SK-N-MC (cell line): Measurements from ENCODE around the gene LDLRAD2.
A peak's percentile ranks its signal among the peaks of the same experiment; 100 is the strongest.
"Not testable (repeated sequence)": the region's sequence is repeated elsewhere in the genome, so short reads cannot be mapped to it uniquely, and the experiment has no call there.

Source experiments
- DNase-seq: peaks from one replicate; pipeline ENCODE4 v3.0.0-alpha.2; 2011; ENCODE audit warnings: low read depth, low spot score
- H3K27ac ChIP-seq: fragments of 200-600 bp; sonication (generic); 2 replicates; pipeline ENCODE4 v1.5.1; 2016; ENCODE audit warnings: mixed run types
- H3K36me3 ChIP-seq: fragments of 200-600 bp; sonication (generic); 2 replicates; pipeline ENCODE4 v1.6.1; 2017; ENCODE audit warnings: antibody characterized with exemption, low read length, mixed read lengths; ENCODE audit not compliant: insufficient read depth
- H3K4me3 ChIP-seq: fragments of 200-600 bp; sonication (generic); 2 replicates; pipeline ENCODE4 v1.5.1; 2016
- H3K9ac ChIP-seq: fragments of 200-600 bp; sonication (generic); 2 replicates; pipeline ENCODE4 v1.8.0; 2017; ENCODE audit warnings: mixed run types, mixed read lengths; ENCODE audit not compliant: insufficient read length
- H3K9me3 ChIP-seq: fragments of 200-600 bp; sonication (generic); 2 replicates; pipeline ENCODE4 v1.6.1; 2017; ENCODE audit warnings: low read depth, mild to moderate bottlenecking, antibody characterized with exemption, low read length, moderate library complexity, mixed read lengths
- EZH2 ChIP-seq: fragments of 200-600 bp; sonication (generic); IDR thresholded peaks from one replicate; pipeline ENCODE4 v1.6.1; 2017; ENCODE audit warnings: antibody characterized with exemption
- FOXP2 ChIP-seq: optimal IDR thresholded peaks from 2 replicates; pipeline ENCODE3; 2011; ENCODE audit warnings: mild to moderate bottlenecking, moderate library complexity; ENCODE audit not compliant: insufficient read depth; ENCODE audit errors: extremely low read length, control extremely low read depth
- POLR2AphosphoS5 ChIP-seq: IDR thresholded peaks from 2 replicates; pipeline ENCODE4 v1.6.1; 2012; ENCODE audit warnings: mild to moderate bottlenecking, low read depth, low read length, borderline replicate concordance

The LDLRAD2 gene, protein sequence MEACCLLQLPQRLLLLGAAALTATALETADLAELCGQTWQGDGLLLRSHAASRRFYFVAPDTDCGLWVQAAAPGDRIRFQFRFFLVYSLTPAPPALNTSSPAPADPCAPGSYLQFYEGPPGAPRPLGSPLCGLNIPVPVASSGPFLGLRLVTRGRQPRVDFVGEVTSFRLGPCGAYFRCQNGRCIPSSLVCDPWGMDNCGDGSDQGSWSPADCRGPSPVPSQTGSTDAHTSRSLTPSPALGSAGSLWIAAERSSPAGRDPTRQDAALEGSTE

DNA sequence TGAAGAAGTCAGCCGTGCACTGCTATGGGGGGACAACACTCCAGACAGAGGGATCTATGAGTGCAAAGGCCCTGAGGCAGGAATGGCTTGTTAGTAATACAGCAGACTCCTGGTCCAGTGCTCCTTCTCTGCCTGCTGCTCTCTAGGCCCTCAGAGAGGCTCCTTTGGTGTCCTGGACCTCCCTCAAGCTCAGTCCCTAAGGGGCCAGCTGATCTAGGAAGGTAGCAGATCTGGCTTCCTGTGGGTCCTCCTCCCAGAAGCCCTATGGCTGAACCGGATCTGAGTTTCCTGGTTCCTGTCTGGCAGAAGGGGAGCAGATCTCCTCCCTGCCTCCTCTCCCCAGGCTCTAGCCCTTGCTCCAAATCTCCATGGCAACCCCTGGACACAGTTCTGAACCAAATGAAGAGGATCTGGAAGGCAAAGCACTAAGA lies at the start of gene LDLRAD2:
Gene LDLRAD2, plus strand, starts transcription at position 391 of the 431 bp plus-strand sequence. CDS start 187 bp downstream, outside the sequence.
- no peak for TF ChIP-seq POLR2AphosphoS5
- TF ChIP-seq EZH2: no peak
- no peak for TF ChIP-seq FOXP2
- no peaks in the 10 kb centered on the region for H3K9me3 ChIP-seq
- no peaks in the 10 kb centered on the region for H3K36me3 ChIP-seq
- no peak within 1 kb of the TSS for H3K9ac ChIP-seq
- H3K4me3 ChIP-seq: no peak within 1 kb of the TSS
- DNase-seq: no peak
- H3K27ac ChIP-seq: no peak within 1 kb of the TSS

DNA sequence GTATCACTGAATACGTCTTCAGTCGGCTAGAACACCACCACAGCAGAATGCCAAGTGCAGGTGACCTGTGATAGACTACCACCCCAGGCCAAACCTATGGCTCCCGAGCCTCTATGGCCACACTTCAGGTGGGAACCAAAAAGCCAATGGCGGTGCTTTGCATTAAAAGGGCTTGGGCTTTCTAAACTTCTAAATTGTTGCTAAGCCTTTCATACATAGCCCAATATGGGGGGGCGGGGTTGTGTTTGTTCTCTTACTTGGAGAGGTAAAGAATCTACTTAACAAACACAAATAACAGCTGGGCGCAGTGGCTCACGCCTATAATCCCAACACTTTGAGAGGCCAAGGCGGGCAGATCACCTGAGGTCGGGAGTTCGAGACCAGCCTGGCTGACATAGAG lies 48.8 kb upstream of the LDLRAD2 start:
- TF ChIP-seq FOXP2 (no peak), POLR2AphosphoS5 (no peak), EZH2 (no peak)
- H3K36me3 ChIP-seq: no peaks in the 10 kb centered on the region
- no peak overlapping the region for H3K9ac ChIP-seq
- no peak for DNase-seq
- H3K4me3 ChIP-seq: no peak overlapping the region
- H3K9me3 ChIP-seq: no peaks in the 10 kb centered on the region
- H3K27ac ChIP-seq: no peak overlapping the region

DNA sequence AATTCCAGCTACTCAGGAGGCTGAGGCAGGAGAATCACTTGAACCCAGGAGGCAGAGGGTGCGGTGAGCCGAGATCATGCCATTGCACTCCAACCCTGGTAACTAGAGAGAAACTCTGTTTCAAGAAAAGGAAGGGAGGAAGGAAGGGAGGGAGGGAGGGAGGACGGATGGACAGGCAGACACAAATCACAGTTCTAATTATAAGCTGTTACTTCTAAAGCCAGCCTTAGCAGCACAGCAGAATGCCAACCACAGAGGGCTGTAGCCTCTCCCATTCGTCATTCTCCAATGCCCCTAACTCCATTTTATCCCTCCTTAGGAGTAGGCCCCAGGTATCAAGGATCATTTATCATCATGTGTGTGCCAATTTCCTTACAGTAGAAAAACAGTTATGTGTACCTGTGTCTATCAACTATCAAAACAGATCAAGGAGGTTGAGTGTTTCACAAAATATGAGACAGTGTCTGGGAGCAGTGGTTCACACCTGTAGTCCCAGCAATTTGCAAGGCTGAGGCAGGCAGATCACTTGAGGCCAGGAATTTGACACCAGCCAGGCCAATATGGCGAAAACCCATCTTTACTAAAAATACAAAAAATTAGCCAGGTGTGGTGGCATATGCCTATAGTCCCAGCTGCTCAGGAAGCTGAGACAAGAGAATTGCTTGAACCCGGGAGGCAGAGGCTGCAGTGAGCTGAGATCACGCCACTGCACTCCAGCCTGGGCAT lies 48.2 kb upstream of the LDLRAD2 start:
- H3K36me3 ChIP-seq: no peaks in the 10 kb centered on the region

DNA sequence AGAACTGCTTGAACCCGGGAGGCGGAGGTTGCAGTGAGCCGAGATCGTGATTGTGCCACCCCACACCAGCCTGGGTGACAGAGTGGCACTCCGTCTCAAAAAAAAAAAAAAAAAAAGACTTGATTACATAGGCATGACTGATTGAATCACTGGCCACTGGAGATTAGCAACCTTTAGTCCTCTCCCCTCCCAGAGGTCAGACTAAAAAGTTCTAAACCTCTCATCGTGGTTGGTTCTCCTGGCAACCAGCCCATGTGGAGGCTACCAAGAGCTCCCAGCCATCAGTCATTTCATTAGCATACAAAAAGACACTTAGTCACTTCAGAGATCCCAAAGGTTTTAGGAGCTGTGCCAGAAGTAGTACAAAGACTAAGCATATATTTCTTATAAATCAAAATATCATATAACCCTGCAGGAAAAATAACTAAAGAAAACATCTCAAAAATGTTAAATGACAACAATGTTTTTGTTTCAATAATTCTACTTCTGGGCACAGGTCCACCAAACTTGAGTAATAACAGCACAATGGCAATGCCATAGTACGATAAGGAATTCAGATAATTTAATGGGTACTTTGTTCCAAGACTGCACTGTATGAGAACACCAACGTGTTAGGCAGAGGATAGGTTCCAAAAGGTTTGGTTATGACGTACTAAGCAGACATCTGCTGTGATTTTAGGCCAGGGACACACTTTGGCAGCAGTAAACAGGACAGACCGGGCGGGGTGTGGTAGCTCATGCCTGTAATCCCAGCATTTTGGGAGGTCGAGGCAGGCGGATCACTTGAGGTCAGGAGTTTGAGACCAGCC lies 47.2 kb upstream of the LDLRAD2 start:
- Histone ChIP-seq H3K4me3 (no peak overlapping the region), H3K9ac (no peak overlapping the region)

More for the DNA sequence above, 48.2 kb upstream of the LDLRAD2 start:
- TF ChIP-seq FOXP2 (no peak), EZH2 (no peak), POLR2AphosphoS5 (no peak)
- DNase-seq: no peak
- Histone ChIP-seq H3K27ac (no peak overlapping the region), H3K9me3 (no peaks in the 10 kb centered on the region), H3K9ac (no peak overlapping the region), H3K4me3 (no peak overlapping the region)

DNA sequence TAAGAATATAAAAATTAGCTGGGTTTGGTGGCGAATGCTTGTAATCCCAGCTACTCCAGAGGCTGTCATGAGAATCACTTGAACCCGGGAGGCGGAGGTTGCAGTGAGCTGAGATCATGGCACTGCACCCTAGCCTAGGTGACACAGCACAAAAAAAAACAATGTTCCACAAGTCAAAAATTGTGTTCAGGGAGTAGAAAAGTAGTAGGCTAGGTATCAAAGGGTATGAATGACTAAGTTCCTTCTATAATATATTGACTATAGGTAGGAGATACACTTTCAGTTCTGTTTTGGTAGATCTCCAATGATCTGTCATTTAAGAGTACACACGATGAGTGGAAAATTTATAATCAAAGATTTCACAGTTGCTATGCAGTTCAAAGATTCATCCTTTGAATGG lies 45.9 kb upstream of the LDLRAD2 start:
- Histone ChIP-seq H3K4me3 (no peak overlapping the region), H3K27ac (no peak overlapping the region), H3K9ac (no peak overlapping the region), H3K36me3 (no peaks in the 10 kb centered on the region), H3K9me3 (no peaks in the 10 kb centered on the region)
- DNase-seq: no peak
- no peak for TF ChIP-seq EZH2

More for the DNA sequence above, 47.2 kb upstream of the LDLRAD2 start:
- peak overlapping the region; percentile 42; the same call in 1 of the 2 replicates for H3K27ac ChIP-seq
- H3K36me3 ChIP-seq: no peaks in the 10 kb centered on the region
- no peak for DNase-seq
- no peak for TF ChIP-seq EZH2
- TF ChIP-seq FOXP2: no peak
- TF ChIP-seq POLR2AphosphoS5: no peak
- H3K9me3 ChIP-seq: no peaks in the 10 kb centered on the region

DNA sequence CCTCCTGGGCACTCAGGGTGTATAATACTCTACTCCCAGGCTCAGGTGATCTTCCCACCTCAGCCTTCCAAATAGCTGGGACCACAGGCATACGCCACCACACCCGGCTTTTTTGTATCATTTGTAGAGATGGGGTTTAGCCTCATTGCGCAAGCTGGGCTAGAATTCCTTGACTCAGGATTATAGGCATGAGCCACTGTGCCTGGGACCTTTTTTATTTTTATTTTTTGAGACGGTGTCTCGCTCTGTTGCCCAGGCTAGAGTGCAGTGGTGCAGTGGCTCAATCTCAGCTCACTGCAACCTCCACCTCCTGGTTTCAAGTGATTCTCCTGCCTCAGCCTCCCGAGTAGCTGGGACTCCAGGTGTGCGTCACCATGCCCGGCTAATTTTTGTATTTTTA lies 45.0 kb upstream of the LDLRAD2 start:
- not testable (repeated sequence) for H3K9me3 ChIP-seq, H3K27ac ChIP-seq, H3K4me3 ChIP-seq, DNase-seq, H3K36me3 ChIP-seq, H3K9ac ChIP-seq

DNA sequence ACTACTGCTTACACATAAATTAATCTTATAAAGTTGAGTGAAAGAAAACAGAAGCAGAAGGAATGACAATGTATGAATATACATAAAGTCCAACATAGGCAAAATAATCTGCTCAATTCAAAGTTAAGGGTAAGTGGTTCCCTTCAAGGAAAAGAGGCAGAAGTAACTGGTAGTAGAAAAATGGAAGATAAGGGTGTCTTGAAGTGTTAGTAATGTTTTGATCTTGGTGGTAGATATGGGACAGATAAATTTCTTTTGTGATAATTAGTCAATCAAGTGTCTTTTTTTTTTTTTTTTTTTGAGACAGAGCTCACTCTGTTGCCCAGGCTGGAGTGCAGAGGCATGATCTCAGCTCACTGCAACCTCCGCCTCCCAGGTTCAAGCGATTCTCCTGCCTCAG lies 41.9 kb upstream of the LDLRAD2 start:
- no peak for DNase-seq
- TF ChIP-seq FOXP2 (no peak), EZH2 (no peak), POLR2AphosphoS5 (no peak)
- H3K27ac ChIP-seq: no peak overlapping the region
- H3K9ac ChIP-seq: no peak overlapping the region
- H3K36me3 ChIP-seq: no peaks in the 10 kb centered on the region
- no peak overlapping the region for H3K4me3 ChIP-seq
- H3K9me3 ChIP-seq: no peaks in the 10 kb centered on the region

DNA sequence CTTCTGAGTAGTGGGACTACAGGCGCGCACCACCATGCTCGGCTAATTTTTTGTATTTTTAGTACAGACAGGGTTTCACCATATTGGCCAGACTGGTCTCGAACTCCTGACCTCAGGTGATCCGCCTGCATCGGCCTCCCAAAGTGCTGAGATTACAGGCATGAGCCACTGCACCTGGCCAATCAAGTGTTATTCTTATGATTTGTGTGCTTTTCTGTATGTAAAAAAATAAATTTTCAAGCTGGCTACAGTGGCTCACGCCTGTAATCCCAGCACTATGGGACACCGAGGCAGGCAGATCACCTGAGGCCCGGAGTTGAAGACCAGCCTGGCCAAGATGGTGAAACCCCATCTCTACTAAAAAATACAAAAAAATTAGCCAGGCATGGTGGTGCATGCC lies 41.5 kb upstream of the LDLRAD2 start:
- H3K36me3 ChIP-seq, H3K9ac ChIP-seq, DNase-seq, H3K27ac ChIP-seq, H3K4me3 ChIP-seq, H3K9me3 ChIP-seq: not testable (repeated sequence)

DNA sequence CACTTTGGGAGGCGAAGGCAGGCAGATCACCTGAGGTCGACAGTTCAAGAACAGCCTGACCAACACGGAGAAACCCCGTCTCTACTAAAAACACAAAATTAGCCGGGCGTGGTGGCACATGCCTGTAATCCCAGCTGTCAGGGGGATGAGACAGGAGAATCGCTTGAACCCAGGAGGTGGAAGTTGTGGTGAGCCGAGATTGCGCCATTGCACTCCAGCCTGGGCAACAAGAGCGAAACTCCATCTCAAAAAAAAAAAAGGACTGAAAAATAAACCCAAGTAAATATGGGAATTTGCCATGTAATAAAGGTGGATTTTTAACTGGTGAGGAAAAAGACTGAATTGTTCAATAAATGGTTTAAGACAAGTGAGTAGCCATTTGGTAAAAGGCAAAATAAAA lies 40.4 kb upstream of the LDLRAD2 start:
- not testable (repeated sequence) for H3K36me3 ChIP-seq, H3K4me3 ChIP-seq, H3K9ac ChIP-seq, H3K9me3 ChIP-seq, DNase-seq
- peak overlapping the region; percentile 21; the same call in 1 of the 2 replicates for H3K27ac ChIP-seq
